Measurements from ENCODE around the gene FAM110D. TPM values are rescaled to one million over a fixed set of nuclear protein-coding genes. Genes with fewer than 3 reads are reported as not detected.

Gene FAM110D
- total and polyA plus RNA-seq, 2 donors (not counting 1 experiment from before 2014, with no cell fraction given), result not detected

GRCh38 chr1:26122988-26123973 is 35.6 kb upstream of the FAM110D start:
- no peak overlapping the region for H3K27ac Mint-ChIP-seq

More at GRCh38 chr1:26122988-26123973, 35.6 kb upstream of the FAM110D start:
- CTCF ChIA-PET, result interaction anchor here (0.5 to 3.8 kb wide), 3 partner anchors 10 to 21 kb away, joined by 3 to 21 read pairs (median 6); no protein-coding TSS in a partner anchor
- no peak overlapping the region for H3K4me2 ChIP-seq (replicated peaks; ENCODE audit: low read depth, low read length, poor library complexity, severe bottlenecking)
- no peak for DNase-seq
- no peaks in the 10 kb centered on the region for H4K20me1 ChIP-seq (ENCODE audit: control insufficient read depth, insufficient read depth, low read length, poor library complexity, severe bottlenecking)
- peaks cover 0 to 20% of the 10 kb centered on the region in 2 experiments for H3K36me3 ChIP-seq (replicated peaks in 1 of 2; ENCODE audit: control extremely low read depth in 1 of 2, control insufficient read depth in 1 of 2, extremely low read depth in 1 of 2, insufficient read depth in 2 of 2, low read length in 1 of 2)
- Mint-ChIP-seq H3K27me3 (peaks cover 4% of the 10 kb centered on the region), H3K4me1 (peaks cover 30% of the 10 kb centered on the region), H3K4me3 (no peak overlapping the region), H3K9me3 (ENCODE audit: insufficient read depth) (no peaks in the 10 kb centered on the region)
- intact Hi-C loops (cut with micrococcal nuclease), result no loop called here
- H3K4me3 ChIP-seq (ENCODE audit: control extremely low read depth in 1 of 5, extremely low read depth in 1 of 5, insufficient read depth in 1 of 5, low read depth in 2 of 5, low read length in 4 of 5), result no peak overlapping the region
- no peak overlapping the region for H3K27ac ChIP-seq (ENCODE audit: low read length in 2 of 2)
- no peak for TF ChIP-seq CTCF (IDR thresholded peaks at IDR 0.05)
- TF ChIP-seq EZH2 (IDR thresholded peaks at IDR 0.05; ENCODE audit: borderline replicate concordance, insufficient read depth, low read depth, low read length, poor library complexity, severe bottlenecking), result no peak
- peaks cover 0 to 3% (median 1%) of the 10 kb centered on the region in 4 experiments for H3K27me3 ChIP-seq (replicated peaks in 1 of 4; ENCODE audit: control extremely low read depth in 1 of 4, control insufficient read depth in 3 of 4, insufficient read depth in 4 of 4, low read length in 3 of 4)
- H3K79me2 ChIP-seq (ENCODE audit: control insufficient read depth, insufficient read depth, low read length), result peaks cover 6% of the 10 kb centered on the region
- WGBS (ENCODE audit: insufficient coverage), result no CpG with 5 or more reads among the region's 7 CpGs
- H2AFZ ChIP-seq (ENCODE audit: insufficient read depth, low read depth, low read length, poor library complexity, severe bottlenecking), result no peak overlapping the region
- no peak for ATAC-seq (ENCODE audit: low read depth)
- POLR2A ChIA-PET, result interaction anchor here (0.6 to 0.7 kb wide), 2 partner anchors 9 to 1808 kb away, joined by 3 to 6 read pairs; no protein-coding TSS in a partner anchor
- no peaks in the 10 kb centered on the region for H3K9me3 ChIP-seq (ENCODE audit: control extremely low read depth in 1 of 3, control insufficient read depth in 2 of 3, insufficient read depth in 1 of 3, low read length in 2 of 3)
- no peak overlapping the region for H3K9ac ChIP-seq (ENCODE audit: low read length)
- peaks cover 25 to 28% of the 10 kb centered on the region in 2 donors for H3K4me1 ChIP-seq (ENCODE audit: control insufficient read depth in 2 of 2, insufficient read depth in 2 of 2, low read length in 2 of 2)

All from B cell (primary cell).